SJCRH30 (cell line): ENCODE results near the gene ATG2B. TPM values are rescaled to one million over a fixed set of nuclear protein-coding genes. Genes with fewer than 3 reads are reported as not detected.
"Not testable (repeated sequence)": the region's sequence is repeated elsewhere in the genome, so short reads cannot be mapped to it uniquely, and the experiment has no call there.

Experiments used
- DNase-seq, 2 experiments: peaks; one replicate each; pipeline ENCODE4 v3.0.0-alpha.2; 2015 to 2020
- H3K27ac ChIP-seq: fragments of 250-450 bp; sonication (Bioruptor Pico); 2 replicates; pipeline ENCODE4 v1.5.1; 2020; ENCODE audit warnings: mild to moderate bottlenecking, moderate library complexity
- H3K27me3 ChIP-seq: fragments of 250-450 bp; sonication (Bioruptor Pico); 2 replicates; pipeline ENCODE4 v1.5.1; 2020; ENCODE audit warnings: mild to moderate bottlenecking, moderate library complexity
- H3K36me3 ChIP-seq: fragments of 250-450 bp; sonication (Bioruptor Pico); 2 replicates; pipeline ENCODE4 v1.5.1; 2020; ENCODE audit warnings: mild to moderate bottlenecking, moderate library complexity
- H3K4me1 ChIP-seq: fragments of 250-450 bp; sonication (Bioruptor Pico); 2 replicates; pipeline ENCODE4 v1.5.1; 2020; ENCODE audit warnings: mild to moderate bottlenecking, moderate library complexity
- H3K4me3 ChIP-seq: fragments of 250-450 bp; sonication (Bioruptor Pico); 2 replicates; pipeline ENCODE4 v1.5.1; 2020; ENCODE audit warnings: mild to moderate bottlenecking, moderate library complexity
- H3K9me3 ChIP-seq: fragments of 250-450 bp; sonication (Bioruptor Pico); replicated peaks from 2 replicates; pipeline ENCODE4 v1.5.1; 2020; ENCODE audit warnings: mild to moderate bottlenecking, moderate library complexity
- total RNA-seq: library from RNA; depleted of rRNA; stranded (reverse); fragments of >200 nt; shearing (Covaris generic); gene quantifications from 2 replicates; pipeline ENCODE4 v1.2.3, GENCODE V29; 2014

The ATG2B gene
- total RNA-seq, 1 experiment from 2014 or later, result 12.7 TPM

- H3K4me3 ChIP-seq, result no peak overlapping the region
- DNase-seq, result no peak
- no peak overlapping the region for H3K27ac ChIP-seq
- H3K27me3 ChIP-seq, result no peaks in the 10 kb centered on the region
- H3K9me3 ChIP-seq, result no peaks in the 10 kb centered on the region
- H3K36me3 ChIP-seq, result no peaks in the 10 kb centered on the region
- peaks cover 7% of the 10 kb centered on the region for H3K4me1 ChIP-seq
These were observed 112.7 kb downstream of the ATG2B start for GRCh38 chr14:96250485-96250884.

- Histone ChIP-seq H3K4me3 (no peak overlapping the region), H3K9me3 (no peaks in the 10 kb centered on the region), H3K27me3 (no peaks in the 10 kb centered on the region), H3K4me1 (peaks cover 7% of the 10 kb centered on the region), H3K27ac (no peak overlapping the region), H3K36me3 (no peaks in the 10 kb centered on the region)
- DNase-seq, result no peak
These were observed 114.1 kb downstream of the ATG2B start for GRCh38 chr14:96249029-96249428.

- no peak for DNase-seq
- H3K36me3 ChIP-seq, result no peaks in the 10 kb centered on the region
- H3K27ac ChIP-seq, result no peak overlapping the region
- H3K4me1 ChIP-seq, result peaks cover 4% of the 10 kb centered on the region; the same call in 1 of the 2 replicates
- no peak overlapping the region for H3K4me3 ChIP-seq
- H3K9me3 ChIP-seq, result no peaks in the 10 kb centered on the region
- no peaks in the 10 kb centered on the region for H3K27me3 ChIP-seq
These were observed 116.1 kb downstream of the ATG2B start for GRCh38 chr14:96247031-96247430.

- peak overlapping the region; percentile 51 for H3K27ac ChIP-seq
- H3K36me3 ChIP-seq, result no peaks in the 10 kb centered on the region
- no peak overlapping the region for H3K4me3 ChIP-seq
- DNase-seq, result peak; percentile 47 to 61
- no peaks in the 10 kb centered on the region for H3K27me3 ChIP-seq
- no peaks in the 10 kb centered on the region for H3K9me3 ChIP-seq
- peaks cover 4% of the 10 kb centered on the region; the same call in 1 of the 2 replicates for H3K4me1 ChIP-seq
These were observed 116.6 kb downstream of the ATG2B start for GRCh38 chr14:96246539-96246847.

- Histone ChIP-seq H3K27ac (peak overlapping the region; percentile 51), H3K4me3 (no peak overlapping the region), H3K36me3 (no peaks in the 10 kb centered on the region), H3K4me1 (peaks cover 4% of the 10 kb centered on the region; the same call in 1 of the 2 replicates), H3K27me3 (no peaks in the 10 kb centered on the region), H3K9me3 (no peaks in the 10 kb centered on the region)
- peak; percentile 37 to 41 for DNase-seq
These were observed 117.2 kb downstream of the ATG2B start for GRCh38 chr14:96245710-96246538.

DNA sequence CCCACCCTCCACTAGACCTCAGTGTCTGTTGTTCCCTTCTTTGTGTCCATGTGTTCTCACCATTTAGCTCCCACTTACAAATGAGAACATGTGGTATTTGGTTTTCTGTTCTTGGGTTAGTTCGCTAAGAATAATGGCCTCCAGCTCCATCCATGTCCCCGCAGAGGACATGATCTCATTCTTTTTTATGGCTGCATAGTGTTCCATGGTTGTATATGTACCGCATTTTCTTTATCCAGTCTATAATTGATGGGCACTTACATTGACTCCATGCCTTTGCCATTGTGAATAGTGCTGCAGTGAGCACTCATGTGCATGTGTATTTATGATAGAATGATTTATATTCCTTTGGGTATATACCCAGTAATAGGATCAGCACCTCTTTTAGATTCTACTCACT, 118.1 kb downstream of the ATG2B start:
- not testable (repeated sequence) for H3K27ac ChIP-seq, H3K27me3 ChIP-seq, H3K36me3 ChIP-seq

GRCh38 chr14:96243785-96244184, 119.4 kb downstream of the ATG2B start:
- no peak overlapping the region for H3K4me3 ChIP-seq
- H3K4me1 ChIP-seq, result peaks cover 4% of the 10 kb centered on the region; the same call in 1 of the 2 replicates
- no peaks in the 10 kb centered on the region for H3K9me3 ChIP-seq
- H3K27me3 ChIP-seq, result no peaks in the 10 kb centered on the region
- H3K27ac ChIP-seq, result no peak overlapping the region
- no peaks in the 10 kb centered on the region for H3K36me3 ChIP-seq
- no peak for DNase-seq

More for the DNA sequence above, 118.1 kb downstream of the ATG2B start:
- not testable (repeated sequence) for H3K4me3 ChIP-seq, H3K4me1 ChIP-seq, DNase-seq, H3K9me3 ChIP-seq

GRCh38 chr14:96242126-96242525, 121.0 kb downstream of the ATG2B start:
- no peaks in the 10 kb centered on the region for H3K36me3 ChIP-seq
- H3K27me3 ChIP-seq, result no peaks in the 10 kb centered on the region
- H3K27ac ChIP-seq, result no peak overlapping the region
- DNase-seq, result no peak
- no peak overlapping the region for H3K4me3 ChIP-seq
- no peaks in the 10 kb centered on the region for H3K9me3 ChIP-seq
- peaks cover 4% of the 10 kb centered on the region; the same call in 1 of the 2 replicates for H3K4me1 ChIP-seq

DNA sequence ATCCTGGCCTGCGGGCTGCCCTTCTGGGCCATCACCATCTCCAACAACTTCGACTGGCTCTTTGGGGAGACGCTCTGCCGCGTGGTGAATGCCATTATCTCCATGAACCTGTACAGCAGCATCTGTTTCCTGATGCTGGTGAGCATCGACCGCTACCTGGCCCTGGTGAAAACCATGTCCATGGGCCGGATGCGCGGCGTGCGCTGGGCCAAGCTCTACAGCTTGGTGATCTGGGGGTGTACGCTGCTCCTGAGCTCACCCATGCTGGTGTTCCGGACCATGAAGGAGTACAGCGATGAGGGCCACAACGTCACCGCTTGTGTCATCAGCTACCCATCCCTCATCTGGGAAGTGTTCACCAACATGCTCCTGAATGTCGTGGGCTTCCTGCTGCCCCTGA, 122.5 kb downstream of the ATG2B start:
- H3K27ac ChIP-seq, result no peak overlapping the region
- H3K27me3 ChIP-seq, result no peaks in the 10 kb centered on the region
- H3K36me3 ChIP-seq, result no peaks in the 10 kb centered on the region
- no peak for DNase-seq
- no peaks in the 10 kb centered on the region for H3K4me1 ChIP-seq
- no peak overlapping the region for H3K4me3 ChIP-seq
- H3K9me3 ChIP-seq, result no peaks in the 10 kb centered on the region

GRCh38 chr14:96239711-96240141, 123.4 kb downstream of the ATG2B start:
- DNase-seq, result no peak
- Histone ChIP-seq H3K27me3 (no peaks in the 10 kb centered on the region), H3K36me3 (no peaks in the 10 kb centered on the region), H3K27ac (no peak overlapping the region), H3K4me3 (no peak overlapping the region), H3K4me1 (no peaks in the 10 kb centered on the region), H3K9me3 (no peaks in the 10 kb centered on the region)

DNA sequence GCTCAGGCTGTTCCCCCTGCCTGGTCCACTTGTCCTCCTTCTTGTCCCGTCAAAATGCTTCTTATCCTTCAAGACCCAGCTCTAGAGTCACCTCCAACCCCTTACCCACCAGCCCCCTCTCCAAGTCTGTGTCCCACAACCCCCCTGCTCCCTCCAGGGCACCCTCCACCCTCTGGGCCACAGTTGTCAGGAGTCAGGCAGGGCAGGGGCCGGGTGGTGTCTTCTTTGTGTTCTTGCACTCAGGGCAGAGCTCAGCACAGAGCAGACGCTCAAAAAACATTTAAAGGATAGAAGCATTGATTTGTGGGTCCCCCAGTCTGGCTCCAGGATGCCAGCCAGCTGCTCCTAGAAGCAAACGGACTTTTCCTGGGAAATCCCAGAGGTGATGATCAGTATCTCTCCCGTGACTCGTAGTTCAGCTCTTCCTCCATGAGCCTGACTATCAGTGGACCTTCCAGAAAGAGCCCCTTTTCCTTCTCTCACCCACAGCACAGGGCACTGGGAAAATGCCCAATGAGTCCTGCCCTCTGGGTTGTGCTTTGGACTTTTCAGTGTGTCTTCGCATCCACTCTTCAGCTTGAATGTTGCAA, 124.4 kb downstream of the ATG2B start:
- H3K4me3 ChIP-seq, result no peak overlapping the region
- no peaks in the 10 kb centered on the region for H3K4me1 ChIP-seq
- no peaks in the 10 kb centered on the region for H3K9me3 ChIP-seq
- no peak overlapping the region for H3K27ac ChIP-seq
- DNase-seq, result no peak
- no peaks in the 10 kb centered on the region for H3K36me3 ChIP-seq
- no peaks in the 10 kb centered on the region for H3K27me3 ChIP-seq

DNA sequence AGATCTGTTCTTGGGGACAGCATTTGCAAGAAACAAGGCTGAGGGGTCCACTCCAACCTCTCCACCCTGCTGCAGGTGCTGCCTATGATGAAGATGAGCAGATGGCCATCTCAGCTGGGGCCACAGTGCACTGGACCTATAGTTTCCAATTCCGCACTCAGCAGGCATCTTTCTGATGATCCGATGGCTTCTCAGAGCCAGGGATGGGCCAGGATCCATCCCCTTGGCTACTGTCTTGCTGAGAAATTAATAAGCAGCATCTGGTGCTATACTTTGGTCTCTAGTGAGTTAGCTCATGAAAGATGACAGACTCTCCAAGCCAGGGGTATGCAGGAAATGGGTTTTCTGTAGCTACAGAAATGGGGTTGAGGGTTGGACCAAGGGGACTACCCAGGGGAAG, 125.5 kb downstream of the ATG2B start:
- H3K36me3 ChIP-seq, result no peaks in the 10 kb centered on the region

GRCh38 chr14:96235426-96235825, 127.7 kb downstream of the ATG2B start:
- Histone ChIP-seq H3K4me1 (no peaks in the 10 kb centered on the region), H3K4me3 (no peak overlapping the region), H3K9me3 (no peaks in the 10 kb centered on the region), H3K27ac (no peak overlapping the region), H3K27me3 (no peaks in the 10 kb centered on the region), H3K36me3 (no peaks in the 10 kb centered on the region)
- no peak for DNase-seq

More for the DNA sequence above, 125.5 kb downstream of the ATG2B start:
- Histone ChIP-seq H3K27me3 (no peaks in the 10 kb centered on the region), H3K4me1 (no peaks in the 10 kb centered on the region), H3K9me3 (no peaks in the 10 kb centered on the region), H3K4me3 (no peak overlapping the region), H3K27ac (no peak overlapping the region)
- DNase-seq, result no peak

- Histone ChIP-seq H3K4me1 (no peaks in the 10 kb centered on the region), H3K27me3 (no peaks in the 10 kb centered on the region), H3K9me3 (no peaks in the 10 kb centered on the region), H3K27ac (no peak overlapping the region), H3K4me3 (no peak overlapping the region), H3K36me3 (no peaks in the 10 kb centered on the region)
- DNase-seq, result no peak
These were observed 129.5 kb downstream of the ATG2B start for GRCh38 chr14:96233661-96234060.

- H3K36me3 ChIP-seq, result no peaks in the 10 kb centered on the region
- no peaks in the 10 kb centered on the region for H3K9me3 ChIP-seq
- no peak overlapping the region for H3K4me3 ChIP-seq
- no peak overlapping the region for H3K27ac ChIP-seq
- DNase-seq, result no peak
- H3K27me3 ChIP-seq, result no peaks in the 10 kb centered on the region
- H3K4me1 ChIP-seq, result no peaks in the 10 kb centered on the region
These were observed 130.6 kb downstream of the ATG2B start for GRCh38 chr14:96232506-96232905.
